ENCODE results near the gene TNS1. TPM values are rescaled to one million over a fixed set of nuclear protein-coding genes. Genes with fewer than 3 reads are reported as not detected.

Gene TNS1
- total and polyA plus RNA-seq, 9 of the 15 experiments (the other 6 are each of a cell fraction or from before 2014, with no cell fraction given): 0.13 to 2.7 (median 0.77) TPM

GRCh38 chr2:217886720-217887309 lies 116.0 kb downstream of the TNS1 start (continued):
- TF ChIP-seq RNF219 (CRISPR knock-in tag; IDR thresholded peaks at IDR 0.05) (no peak), PYGO2 (tag; IDR thresholded peaks at IDR 0.05) (no peak), ZNF551 (CRISPR knock-in tag; IDR thresholded peaks at IDR 0.05) (no peak), GMEB1 (CRISPR knock-in tag; IDR thresholded peaks at IDR 0.05) (no peak), ARID3A (IDR thresholded peaks at IDR 0.05; ENCODE audit: borderline replicate concordance, low read depth, low read length) (no peak), RAD21 (CRISPR knock-in tag; conservative IDR thresholded peaks at IDR 0.05 in 1 of 2, IDR thresholded peaks at IDR 0.05 in 1 of 2) (peak; percentile 43 to 68; a peak in 3 of 4 replicates), FOXA3 (CRISPR knock-in tag; conservative IDR thresholded peaks at IDR 0.05 in 1 of 2, IDR thresholded peaks at IDR 0.05 in 1 of 2) (no peak), REST (IDR thresholded peaks at IDR 0.05; ENCODE audit: borderline replicate concordance) (peak; percentile 57; the same call in 1 of the 2 replicates), REST (CRISPR knock-in tag; IDR thresholded peaks at IDR 0.05; ENCODE audit: low read depth) (no peak), ZBTB2 (IDR thresholded peaks at IDR 0.05) (no peak), ZNF444 (CRISPR knock-in tag; IDR thresholded peaks at IDR 0.05) (no peak)

Data from K562 (cell line).